IPS-20b (cell line): Measurements from ENCODE around the gene TRPM3.

Experiments
- H3K27ac ChIP-seq: one replicate; pipeline ENCODE4 v1.5.1; 2013; ENCODE audit warnings: low read length
- H3K27me3 ChIP-seq: 2 replicates; pipeline ENCODE4 v1.6.1; 2013; ENCODE audit warnings: mild to moderate bottlenecking, low read length, inconsistent platforms; ENCODE audit not compliant: insufficient read depth
- H3K36me3 ChIP-seq: 2 replicates; pipeline ENCODE4 v1.6.1; 2013; ENCODE audit warnings: low read depth, mild to moderate bottlenecking, inconsistent platforms, low read length, moderate library complexity; ENCODE audit not compliant: insufficient read depth
- H3K4me1 ChIP-seq: 2 replicates; pipeline ENCODE4 v1.6.1; 2013; ENCODE audit warnings: mild to moderate bottlenecking, control low read depth, inconsistent platforms, low read length, moderate library complexity; ENCODE audit not compliant: insufficient read depth
- H3K4me3 ChIP-seq: 2 replicates; pipeline ENCODE4 v1.5.1; 2013; ENCODE audit warnings: mild to moderate bottlenecking, low read length, inconsistent platforms
- H3K9ac ChIP-seq: 2 replicates; pipeline ENCODE4 v1.6.1; 2013; ENCODE audit warnings: low read depth, mild to moderate bottlenecking, inconsistent platforms, low read length, moderate library complexity
- H3K9me3 ChIP-seq: 2 replicates; pipeline ENCODE4 v1.6.1; 2013; ENCODE audit warnings: mild to moderate bottlenecking, low read depth, low read length, inconsistent platforms; ENCODE audit not compliant: insufficient read depth

Gene TRPM3

DNA sequence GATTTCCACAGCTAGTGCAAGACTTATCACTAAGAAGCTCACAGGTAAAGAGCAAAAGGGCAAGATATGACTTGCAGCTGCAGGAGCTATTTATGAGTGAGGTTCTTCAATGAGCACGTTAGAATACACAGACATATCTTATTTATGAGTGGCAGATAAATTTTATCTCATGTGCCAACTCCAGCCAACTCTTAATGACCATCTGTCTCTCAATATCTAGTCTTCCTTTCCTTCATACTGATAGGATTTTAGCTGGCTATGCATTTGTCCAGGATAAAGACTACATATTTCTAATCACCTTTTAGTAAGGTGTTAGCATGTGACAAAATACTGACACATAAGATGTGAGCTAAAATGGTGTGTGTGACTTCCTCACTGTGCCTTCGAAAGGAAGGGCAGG is 304.5 kb downstream of the TRPM3 start:
- Histone ChIP-seq H3K4me3 (no peak overlapping the region), H3K9ac (no peak overlapping the region), H3K36me3 (no peaks in the 10 kb centered on the region), H3K9me3 (no peaks in the 10 kb centered on the region), H3K27me3 (no peaks in the 10 kb centered on the region), H3K27ac (no peak overlapping the region), H3K4me1 (no peaks in the 10 kb centered on the region)

DNA sequence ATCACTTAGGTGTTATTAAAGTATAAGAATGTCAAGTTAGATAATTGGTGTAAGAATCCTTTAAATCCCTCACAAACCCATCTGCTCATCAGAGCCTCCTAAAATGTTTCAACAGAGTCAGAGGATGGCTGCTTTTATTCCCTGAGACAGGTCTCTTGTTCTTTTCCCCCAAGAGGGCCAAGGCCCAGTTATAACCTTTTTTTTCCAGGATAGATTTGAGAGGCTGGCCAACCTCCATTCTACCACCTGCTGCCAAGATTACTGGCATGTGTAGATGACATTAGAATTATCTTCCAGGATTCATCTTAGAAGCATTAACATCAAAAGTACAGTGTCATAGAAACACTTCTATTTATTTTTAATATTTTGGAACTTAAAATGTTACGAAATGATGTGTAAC is 305.1 kb downstream of the TRPM3 start:
- Histone ChIP-seq H3K36me3 (no peaks in the 10 kb centered on the region), H3K27me3 (no peaks in the 10 kb centered on the region), H3K9me3 (no peaks in the 10 kb centered on the region), H3K9ac (no peak overlapping the region), H3K27ac (no peak overlapping the region), H3K4me1 (no peaks in the 10 kb centered on the region), H3K4me3 (no peak overlapping the region)

DNA sequence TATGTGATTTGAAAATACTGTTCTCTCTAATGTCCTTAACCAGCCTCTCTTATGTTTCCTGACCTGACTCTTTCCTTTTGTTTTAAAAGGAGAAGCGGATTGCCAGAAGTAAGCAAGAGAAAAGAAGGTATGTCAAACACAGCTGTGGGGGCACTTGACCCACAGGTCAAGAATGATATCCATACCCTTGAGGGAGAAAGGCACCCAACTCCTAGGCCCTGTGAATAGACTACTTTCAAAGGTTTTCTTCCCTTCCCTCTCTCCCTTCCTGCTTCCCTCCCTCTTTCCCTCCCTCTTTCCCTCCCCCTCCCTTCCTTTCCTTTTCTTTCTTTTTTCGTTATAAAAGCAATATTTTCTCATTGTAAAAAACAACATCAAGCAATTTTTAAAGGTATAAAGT is 306.8 kb downstream of the TRPM3 start:
- no peaks in the 10 kb centered on the region for H3K4me1 ChIP-seq
- no peak overlapping the region for H3K27ac ChIP-seq
- H3K36me3 ChIP-seq: no peaks in the 10 kb centered on the region
- no peaks in the 10 kb centered on the region for H3K9me3 ChIP-seq
- no peaks in the 10 kb centered on the region for H3K27me3 ChIP-seq
- H3K9ac ChIP-seq: no peak overlapping the region
- no peak overlapping the region for H3K4me3 ChIP-seq

DNA sequence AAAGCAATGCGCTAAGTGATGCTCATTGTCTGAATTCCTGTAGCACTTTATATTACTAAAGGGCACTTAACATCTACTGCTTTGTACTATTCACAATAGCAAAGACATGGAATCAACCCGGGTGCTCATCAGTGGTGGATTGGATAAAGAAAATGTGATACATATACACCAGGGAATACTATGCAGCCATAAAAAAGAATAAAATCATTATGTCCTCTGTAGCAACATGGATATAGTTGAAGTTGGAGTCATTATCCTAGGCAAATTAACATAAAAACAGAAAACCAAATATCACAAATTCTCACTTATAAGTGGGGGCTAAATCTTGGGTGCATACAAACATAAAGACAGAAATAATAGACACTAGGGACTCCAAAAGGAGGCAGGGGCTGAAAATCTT is 308.3 kb downstream of the TRPM3 start:
- Histone ChIP-seq H3K27me3 (no peaks in the 10 kb centered on the region), H3K36me3 (no peaks in the 10 kb centered on the region), H3K27ac (no peak overlapping the region), H3K9ac (no peak overlapping the region), H3K4me1 (no peaks in the 10 kb centered on the region), H3K4me3 (no peak overlapping the region), H3K9me3 (no peaks in the 10 kb centered on the region)

DNA sequence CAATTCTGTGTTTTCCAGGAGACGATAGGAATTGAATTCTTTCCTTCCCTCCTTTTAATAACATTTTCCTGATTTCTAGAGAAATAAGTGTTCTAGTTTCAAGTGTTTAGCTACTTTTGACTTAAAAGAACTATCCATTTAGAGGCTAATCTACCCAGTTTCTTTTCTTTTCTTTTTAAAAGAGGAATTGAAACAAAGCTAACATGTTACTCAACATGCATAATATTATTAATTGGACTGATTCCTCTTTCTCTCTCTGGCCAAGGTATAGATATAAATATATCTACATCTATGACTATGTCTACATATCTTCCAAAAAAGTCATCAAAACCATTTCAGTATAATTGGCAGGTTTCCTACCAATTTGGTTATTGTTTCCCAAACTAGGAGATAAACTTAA is 309.8 kb downstream of the TRPM3 start:
- no peaks in the 10 kb centered on the region for H3K36me3 ChIP-seq
- H3K27me3 ChIP-seq: no peaks in the 10 kb centered on the region
- no peak overlapping the region for H3K4me3 ChIP-seq
- no peak overlapping the region for H3K27ac ChIP-seq
- no peaks in the 10 kb centered on the region for H3K4me1 ChIP-seq
- no peak overlapping the region for H3K9ac ChIP-seq
- H3K9me3 ChIP-seq: no peaks in the 10 kb centered on the region

DNA sequence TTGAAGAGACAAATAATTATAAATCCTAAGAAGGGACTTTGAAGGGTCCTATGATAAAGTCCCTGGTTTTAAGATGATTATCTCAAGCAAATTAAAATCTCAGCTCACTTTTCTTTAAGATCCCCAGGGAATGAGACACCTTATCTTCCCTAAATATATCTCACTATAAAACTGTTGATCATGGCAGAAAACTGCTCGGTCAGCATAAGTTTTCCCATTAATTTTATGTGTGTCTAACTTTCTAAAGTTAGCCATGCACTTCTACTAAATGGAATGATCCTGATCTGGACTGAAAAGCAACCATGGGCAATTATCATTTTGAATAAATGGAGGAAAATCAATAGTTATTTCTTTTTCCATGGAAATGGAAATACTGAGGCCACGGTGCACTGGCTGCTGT is 314.5 kb downstream of the TRPM3 start:
- no peak overlapping the region for H3K4me3 ChIP-seq
- H3K9me3 ChIP-seq: no peaks in the 10 kb centered on the region
- H3K27ac ChIP-seq: no peak overlapping the region
- no peaks in the 10 kb centered on the region for H3K27me3 ChIP-seq
- H3K36me3 ChIP-seq: no peaks in the 10 kb centered on the region
- peaks cover 5% of the 10 kb centered on the region; the same call in 1 of the 2 replicates for H3K4me1 ChIP-seq
- no peak overlapping the region for H3K9ac ChIP-seq

DNA sequence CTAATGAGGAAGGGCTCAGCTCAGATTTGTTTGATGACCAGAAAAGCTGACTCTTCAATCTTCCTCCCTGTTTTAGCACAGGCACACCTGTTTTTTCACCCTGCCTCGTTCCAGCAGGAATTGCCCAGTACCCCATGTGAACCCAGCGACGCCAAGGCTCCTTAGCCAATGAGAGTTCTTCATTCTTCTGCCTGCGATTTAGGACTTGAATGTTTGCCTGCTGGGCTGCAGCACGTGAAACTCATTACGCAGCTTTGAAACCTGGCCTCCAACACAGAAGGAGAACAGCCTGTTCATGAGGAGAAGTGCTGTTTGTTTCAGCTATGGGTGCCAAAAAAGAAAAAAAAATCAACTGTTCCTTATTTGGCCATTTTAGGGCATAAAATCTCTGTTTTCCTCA is 315.5 kb downstream of the TRPM3 start:
- Histone ChIP-seq H3K9ac (no peak overlapping the region), H3K9me3 (no peaks in the 10 kb centered on the region), H3K27me3 (no peaks in the 10 kb centered on the region), H3K4me3 (no peak overlapping the region), H3K27ac (no peak overlapping the region), H3K4me1 (peaks cover 14% of the 10 kb centered on the region; the same call in 1 of the 2 replicates), H3K36me3 (no peaks in the 10 kb centered on the region)

DNA sequence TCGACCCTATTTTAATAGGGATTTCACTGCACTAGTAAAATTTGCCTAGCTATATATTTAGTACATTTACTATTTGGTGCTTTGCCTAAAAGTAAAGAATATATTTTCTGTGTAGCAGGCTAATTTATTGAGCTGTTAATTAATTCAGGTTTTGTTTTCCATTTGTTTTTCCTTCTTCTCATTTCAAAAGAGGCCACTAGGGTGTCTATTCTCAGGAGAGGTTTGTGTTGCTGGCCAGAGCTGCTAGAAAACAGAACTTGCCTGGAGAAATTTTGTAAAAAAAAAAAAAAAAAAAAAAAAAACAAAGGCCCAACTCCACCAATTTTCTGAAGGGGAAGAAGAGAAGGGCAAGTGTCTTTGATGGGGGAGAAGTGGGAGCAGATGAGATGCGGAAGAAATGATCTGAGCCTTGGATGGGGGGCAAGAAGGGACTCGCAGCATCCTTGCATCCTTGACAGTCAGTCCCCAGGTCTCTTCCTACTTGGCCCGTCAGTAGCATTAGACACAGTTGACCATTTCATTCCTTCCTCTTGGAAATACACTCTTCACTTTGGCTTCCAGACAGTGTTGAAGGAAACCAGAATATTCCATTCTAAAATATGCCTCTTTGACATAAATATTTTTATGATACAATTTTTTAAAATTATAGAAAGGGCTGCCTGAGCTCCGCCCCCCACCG is 318.5 kb downstream of the TRPM3 start:
- Histone ChIP-seq H3K9ac (no peak overlapping the region), H3K9me3 (no peaks in the 10 kb centered on the region), H3K27me3 (no peaks in the 10 kb centered on the region), H3K4me3 (no peak overlapping the region), H3K27ac (no peak overlapping the region), H3K4me1 (peaks cover 17% of the 10 kb centered on the region; the same call in 1 of the 2 replicates), H3K36me3 (no peaks in the 10 kb centered on the region)

DNA sequence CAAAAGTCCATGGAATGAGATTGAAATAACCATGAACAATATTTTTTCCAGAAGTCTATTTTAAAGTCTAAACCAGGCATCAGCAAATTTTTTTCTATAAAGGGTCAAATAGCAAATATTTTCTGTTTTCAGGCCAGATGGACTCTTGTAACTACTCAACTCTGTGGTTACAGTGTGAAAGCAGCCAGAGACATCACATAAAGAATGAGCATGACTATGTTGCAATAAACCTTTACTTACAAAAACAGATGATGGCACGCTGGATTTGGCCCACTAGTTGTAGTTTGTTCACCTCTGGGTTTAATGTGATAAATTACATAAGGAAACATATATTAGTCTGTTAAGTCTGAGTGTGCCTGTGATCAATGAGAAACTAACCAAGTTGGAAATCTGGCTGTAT is 319.2 kb downstream of the TRPM3 start:
- no peaks in the 10 kb centered on the region for H3K27me3 ChIP-seq
- H3K9ac ChIP-seq: no peak overlapping the region
- H3K36me3 ChIP-seq: no peaks in the 10 kb centered on the region
- peaks cover 17% of the 10 kb centered on the region; the same call in 1 of the 2 replicates for H3K4me1 ChIP-seq
- no peaks in the 10 kb centered on the region for H3K9me3 ChIP-seq
- no peak overlapping the region for H3K27ac ChIP-seq
- H3K4me3 ChIP-seq: no peak overlapping the region

DNA sequence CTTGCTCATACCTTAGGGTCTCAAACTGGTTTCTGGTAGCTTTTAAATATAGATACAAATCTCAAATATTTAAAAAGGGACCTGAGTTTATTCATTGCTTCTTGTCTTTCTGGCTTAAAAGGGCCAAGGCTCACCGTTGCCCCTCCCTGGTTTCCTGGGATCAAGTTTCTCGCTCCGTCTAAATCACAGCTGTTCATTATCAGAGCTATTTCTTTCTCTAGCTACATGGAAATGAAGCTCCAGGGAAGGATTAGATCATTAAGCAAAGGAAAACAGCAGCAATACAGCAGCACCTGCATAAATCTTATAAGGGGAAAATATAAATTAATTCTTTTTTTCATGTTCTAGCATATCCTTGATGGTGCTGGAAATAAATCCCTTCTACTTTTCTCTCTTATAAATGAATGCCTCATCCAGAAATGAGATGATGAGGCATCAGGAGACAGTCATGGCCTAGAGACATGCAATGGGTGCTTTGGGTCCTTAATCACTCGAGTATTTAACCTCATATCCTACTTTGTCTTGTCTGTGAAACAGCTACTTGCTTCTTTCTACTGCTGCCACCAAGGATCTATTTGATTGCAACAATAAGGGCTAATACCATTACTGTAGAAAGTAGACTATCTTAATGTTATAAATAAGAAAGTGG is 320.1 kb downstream of the TRPM3 start:
- Histone ChIP-seq H3K9ac (no peak overlapping the region), H3K27ac (no peak overlapping the region)

DNA sequence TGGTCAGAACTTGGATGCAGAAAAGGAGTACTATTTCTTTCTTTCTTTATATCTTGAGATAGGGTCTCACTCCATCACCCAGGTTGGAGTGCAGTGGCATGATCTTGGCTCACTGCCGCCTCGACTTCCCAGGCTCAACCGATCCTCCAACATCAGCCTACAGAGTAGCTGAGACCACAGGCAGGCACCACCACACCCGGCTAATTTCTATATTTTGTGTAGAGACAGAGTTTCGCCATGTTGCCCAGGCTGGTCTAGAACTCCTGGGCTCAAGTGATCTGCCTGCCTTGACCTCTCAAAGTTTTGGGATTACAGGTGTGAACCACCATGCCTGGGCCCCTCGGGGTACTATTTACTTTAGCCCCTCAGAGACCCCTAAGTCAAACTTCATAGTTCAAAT is 323.4 kb downstream of the TRPM3 start:
- no peak overlapping the region for H3K9ac ChIP-seq
- H3K4me3 ChIP-seq: no peak overlapping the region
- peaks cover 17% of the 10 kb centered on the region; the same call in 1 of the 2 replicates for H3K4me1 ChIP-seq
- no peaks in the 10 kb centered on the region for H3K9me3 ChIP-seq
- no peaks in the 10 kb centered on the region for H3K27me3 ChIP-seq
- no peaks in the 10 kb centered on the region for H3K36me3 ChIP-seq
- H3K27ac ChIP-seq: no peak overlapping the region

More for the DNA sequence above, 320.1 kb downstream of the TRPM3 start:
- Histone ChIP-seq H3K36me3 (no peaks in the 10 kb centered on the region), H3K4me3 (no peak overlapping the region), H3K9me3 (no peaks in the 10 kb centered on the region), H3K4me1 (peaks cover 17% of the 10 kb centered on the region; the same call in 1 of the 2 replicates), H3K27me3 (no peaks in the 10 kb centered on the region)

DNA sequence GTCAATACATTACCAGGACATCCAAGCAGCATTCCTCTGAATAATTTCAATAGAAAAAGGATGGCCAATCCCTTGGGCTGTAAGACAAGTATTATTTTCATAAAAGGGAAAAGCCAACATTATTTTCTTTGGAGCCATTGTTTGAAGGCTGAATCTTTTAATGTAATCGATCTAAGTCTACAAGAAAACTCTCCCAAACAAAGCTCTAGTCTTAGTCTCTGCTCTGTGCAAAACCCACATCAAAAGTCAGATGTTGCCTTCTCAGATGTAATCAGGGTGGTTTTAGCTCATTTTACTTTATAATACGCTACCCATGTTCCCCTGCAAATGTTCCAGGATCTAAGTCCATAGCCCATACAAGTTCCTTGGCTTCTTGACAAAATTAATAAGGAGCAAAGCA is 325.6 kb downstream of the TRPM3 start:
- no peaks in the 10 kb centered on the region for H3K36me3 ChIP-seq
- H3K9me3 ChIP-seq: no peaks in the 10 kb centered on the region
- no peak overlapping the region for H3K4me3 ChIP-seq
- H3K27me3 ChIP-seq: no peaks in the 10 kb centered on the region
- H3K4me1 ChIP-seq: peaks cover 2% of the 10 kb centered on the region; the same call in 1 of the 2 replicates
- no peak overlapping the region for H3K27ac ChIP-seq
- H3K9ac ChIP-seq: no peak overlapping the region
